Fibroblast of pulmonary artery (primary cell): ENCODE results near the gene TADA3.
A peak's percentile ranks its signal among the peaks of the same experiment; 100 is the strongest.
"Not testable (repeated sequence)": the region's sequence is repeated elsewhere in the genome, so short reads cannot be mapped to it uniquely, and the experiment has no call there.

Experiments
- DNase-seq: peaks from one replicate; pipeline ENCODE4 v3.0.0-alpha.2; 2010; ENCODE audit warnings: low read depth
- H3K4me3 ChIP-seq: replicated peaks from 2 replicates; pipeline ENCODE4 v1.5.1; 2011; ENCODE audit warnings: low read depth, mild to moderate bottlenecking, control low read depth, low read length, moderate library complexity
- CTCF ChIP-seq: IDR thresholded peaks from 2 replicates; pipeline ENCODE4 v1.5.1; 2011; ENCODE audit warnings: mild to moderate bottlenecking, control low read depth, low read length, inconsistent platforms; ENCODE audit errors: missing control alignments

Gene TADA3

DNA sequence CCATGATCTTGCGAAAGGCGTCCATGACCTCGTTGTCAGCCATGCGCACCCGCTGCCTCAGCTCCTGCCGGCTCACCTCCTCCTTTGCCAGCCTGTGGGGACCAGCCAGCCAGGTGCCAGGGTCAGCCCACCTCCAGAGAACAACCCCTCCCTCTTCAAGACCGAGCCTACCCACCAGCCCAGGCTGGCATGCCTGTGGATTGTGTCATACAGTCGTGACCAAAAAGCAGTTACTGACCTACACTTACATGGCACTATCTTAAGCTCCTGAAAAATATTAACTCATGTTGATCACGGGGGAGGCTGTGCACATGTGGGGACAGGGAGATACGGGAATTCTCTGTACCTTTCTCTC, 11.8 kb downstream of the TADA3 start:
- no peak overlapping the region for H3K4me3 ChIP-seq
- DNase-seq: no peak
- no peak for TF ChIP-seq CTCF

DNA sequence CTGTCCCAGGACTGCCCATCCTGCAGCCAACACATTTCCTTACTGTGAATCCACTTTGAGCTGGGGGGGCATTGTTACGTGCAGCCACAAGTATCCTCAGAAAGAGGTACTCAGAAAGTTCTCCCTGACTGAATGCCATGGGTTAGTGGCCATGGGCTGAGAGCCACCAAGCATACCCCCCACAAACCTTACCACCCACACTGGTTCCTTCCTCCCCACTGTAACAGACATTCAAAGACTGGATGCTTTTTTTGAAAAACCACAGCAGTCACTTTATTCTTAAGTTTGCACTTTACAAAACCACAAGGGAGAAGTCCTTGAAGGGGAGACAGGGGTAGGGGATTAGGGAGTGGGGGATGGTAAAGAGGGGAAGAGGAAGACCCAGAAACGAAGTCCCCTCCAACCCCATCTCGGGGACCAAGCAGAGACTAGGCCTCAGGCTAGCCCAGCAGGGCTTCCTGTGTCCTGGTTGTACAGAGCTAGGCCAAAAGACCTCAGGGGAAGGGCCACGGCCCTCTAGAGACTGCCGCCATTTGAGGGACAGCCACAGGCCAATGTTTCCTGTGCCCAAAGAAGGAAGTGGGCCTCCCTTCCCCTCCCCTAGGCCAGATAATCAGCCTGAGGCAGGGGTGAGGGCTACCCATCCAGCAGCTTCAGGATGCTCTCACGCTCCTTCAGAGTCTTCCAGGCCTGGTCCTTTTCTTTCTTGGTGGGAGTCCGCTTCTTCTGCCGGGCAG, 12.4 kb downstream of the TADA3 start:
- no peak overlapping the region for H3K4me3 ChIP-seq
- TF ChIP-seq CTCF: no peak
- no peak for DNase-seq

- no peak for TF ChIP-seq CTCF
- H3K4me3 ChIP-seq: no peak overlapping the region
These were observed 13.1 kb downstream of the TADA3 start for GRCh38 chr3:9779075-9779593.

DNA sequence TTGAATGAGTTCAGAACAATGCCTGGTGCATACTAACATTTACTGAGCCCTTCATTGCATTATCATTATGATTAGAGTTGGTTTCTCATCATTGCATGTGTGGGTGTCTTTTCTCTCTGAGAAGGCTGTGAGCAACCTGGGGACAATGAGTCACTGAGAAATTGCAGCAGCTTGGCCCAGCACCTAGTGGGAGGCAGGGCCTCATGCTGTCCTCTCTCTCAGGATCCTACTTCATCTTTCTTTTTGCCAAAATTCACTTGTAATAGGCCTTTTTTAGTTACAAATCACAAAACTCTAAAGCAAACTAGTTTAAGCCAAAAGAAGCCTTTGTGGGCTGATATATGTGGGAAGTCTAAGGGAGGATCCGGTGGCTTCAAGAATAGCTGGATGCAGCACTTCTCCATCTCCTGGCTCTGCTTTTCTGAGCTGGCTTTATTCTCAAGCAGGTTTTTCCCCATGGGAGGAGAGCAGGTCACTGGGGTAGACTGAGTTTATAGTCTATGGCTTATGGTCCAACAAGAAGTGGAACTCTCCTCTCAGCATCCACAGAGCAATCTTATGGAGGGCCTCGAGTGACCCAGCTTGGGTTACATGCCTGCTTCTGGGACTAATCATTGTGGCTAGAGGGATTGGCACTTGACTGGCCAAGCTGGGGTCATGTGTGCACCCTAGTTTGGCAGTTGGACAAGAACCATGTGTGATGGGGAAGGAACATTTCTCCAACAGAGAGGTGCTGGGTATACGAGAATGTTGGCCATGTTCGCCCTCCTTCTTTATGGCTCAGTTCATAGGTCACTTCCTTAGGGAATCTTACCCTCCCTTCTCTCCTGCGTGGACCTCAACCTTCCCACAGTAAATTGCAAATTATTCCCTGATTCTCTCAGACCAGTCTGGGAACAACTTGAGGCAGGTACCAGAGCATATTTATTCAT, 13.9 kb downstream of the TADA3 start:
- peak; percentile 58 for DNase-seq
- no peak overlapping the region for H3K4me3 ChIP-seq
- no peak for TF ChIP-seq CTCF

More at GRCh38 chr3:9779075-9779593, 13.1 kb downstream of the TADA3 start:
- no peak for DNase-seq

DNA sequence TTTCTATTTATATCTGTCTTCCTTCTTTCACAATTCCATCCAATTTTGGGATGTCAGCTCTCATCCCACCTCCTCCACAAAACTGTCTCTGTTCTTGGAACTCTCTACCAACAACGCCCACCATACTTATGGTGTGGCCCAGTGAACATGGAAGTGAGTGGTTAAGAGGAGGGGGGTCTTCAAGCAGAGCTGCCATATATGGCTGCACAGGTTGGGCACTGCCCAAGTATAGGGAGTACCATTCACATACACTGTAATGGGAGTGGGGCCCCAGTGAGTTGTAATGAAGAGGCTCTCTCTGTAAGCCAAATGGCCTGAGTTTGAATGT, 14.6 kb downstream of the TADA3 start:
- H3K4me3 ChIP-seq: no peak overlapping the region
- no peak for TF ChIP-seq CTCF
- DNase-seq: no peak

- H3K4me3 ChIP-seq: no peak overlapping the region
- TF ChIP-seq CTCF: no peak
- no peak for DNase-seq
These were observed 15.2 kb downstream of the TADA3 start for GRCh38 chr3:9776896-9777693.

- not testable (repeated sequence) for DNase-seq, H3K4me3 ChIP-seq
These were observed 21.3 kb downstream of the TADA3 start for GRCh38 chr3:9771007-9771406.
